GM18520 (cell line): ENCODE results near the gene VSTM2L.

ENCODE experiments used
- ATAC-seq: cut with Tn5 transposase; IDR thresholded peaks from one replicate; pipeline ENCODE4 v1.9.1; 2021; ENCODE audit not compliant: unreplicated experiment

Gene VSTM2L

DNA sequence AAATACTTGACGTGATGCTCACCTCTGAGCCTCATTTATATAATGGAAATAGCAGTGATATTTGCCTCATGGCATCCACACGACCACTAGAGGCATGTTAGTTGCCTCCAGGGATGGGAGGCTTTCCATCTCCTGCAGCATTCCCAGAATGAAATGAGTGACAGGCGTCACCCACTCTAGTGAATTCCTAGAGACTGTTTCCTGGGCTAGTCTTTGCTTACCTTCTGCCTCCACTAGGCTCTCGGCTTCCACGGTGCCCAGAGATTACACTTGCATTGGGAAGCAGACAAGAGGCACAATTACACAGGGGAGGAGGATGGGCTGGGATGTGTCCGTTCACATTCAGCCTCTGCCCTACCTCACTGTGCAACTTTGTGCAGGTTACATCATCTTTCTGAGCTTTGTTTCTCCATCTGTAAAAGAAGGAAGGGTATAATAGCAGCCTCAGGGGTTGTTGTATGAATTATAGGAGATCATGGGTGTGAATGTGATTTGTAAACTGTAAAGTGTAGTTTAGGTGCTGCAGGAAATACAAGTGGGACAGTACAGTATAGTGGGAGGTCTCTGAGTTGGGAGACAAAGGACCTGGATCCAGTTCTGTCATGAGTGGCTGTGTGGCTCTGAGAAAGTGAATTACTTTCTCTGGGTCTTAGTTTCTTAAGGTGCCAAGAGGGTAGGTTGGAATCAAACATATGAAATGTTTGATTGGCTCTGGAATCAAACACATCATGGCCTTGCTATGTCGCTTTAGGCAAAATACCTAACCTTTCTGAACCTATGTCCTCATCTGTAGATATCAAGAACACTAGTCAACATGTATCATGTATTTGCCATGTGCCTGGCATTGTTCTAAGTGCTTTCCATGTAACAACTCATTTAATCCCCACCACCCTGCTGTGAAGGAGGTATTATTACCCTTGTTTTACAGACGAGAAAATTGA lies 3.6 kb upstream of the VSTM2L start:
- no peak for ATAC-seq

DNA sequence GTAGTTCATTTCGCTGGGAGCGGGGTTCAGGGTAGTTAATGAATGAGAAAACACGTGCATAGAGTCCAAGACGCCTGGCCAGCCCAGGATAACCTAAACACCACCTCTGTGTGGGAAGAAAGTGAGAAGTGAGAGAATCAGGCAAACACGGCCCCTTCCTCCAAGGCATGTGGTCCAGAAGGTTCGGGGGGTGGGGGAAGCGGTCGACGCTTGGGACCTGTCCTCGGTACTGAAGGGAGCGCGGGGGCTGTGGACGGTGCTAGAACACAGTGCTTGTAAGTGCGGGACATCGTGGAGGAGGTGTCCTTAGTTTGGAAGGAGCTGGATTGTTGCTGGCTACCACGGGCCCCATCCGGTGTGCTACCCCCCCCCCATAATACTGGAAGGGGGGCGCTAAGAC lies 1.7 kb upstream of the VSTM2L start:
- no peak for ATAC-seq

DNA sequence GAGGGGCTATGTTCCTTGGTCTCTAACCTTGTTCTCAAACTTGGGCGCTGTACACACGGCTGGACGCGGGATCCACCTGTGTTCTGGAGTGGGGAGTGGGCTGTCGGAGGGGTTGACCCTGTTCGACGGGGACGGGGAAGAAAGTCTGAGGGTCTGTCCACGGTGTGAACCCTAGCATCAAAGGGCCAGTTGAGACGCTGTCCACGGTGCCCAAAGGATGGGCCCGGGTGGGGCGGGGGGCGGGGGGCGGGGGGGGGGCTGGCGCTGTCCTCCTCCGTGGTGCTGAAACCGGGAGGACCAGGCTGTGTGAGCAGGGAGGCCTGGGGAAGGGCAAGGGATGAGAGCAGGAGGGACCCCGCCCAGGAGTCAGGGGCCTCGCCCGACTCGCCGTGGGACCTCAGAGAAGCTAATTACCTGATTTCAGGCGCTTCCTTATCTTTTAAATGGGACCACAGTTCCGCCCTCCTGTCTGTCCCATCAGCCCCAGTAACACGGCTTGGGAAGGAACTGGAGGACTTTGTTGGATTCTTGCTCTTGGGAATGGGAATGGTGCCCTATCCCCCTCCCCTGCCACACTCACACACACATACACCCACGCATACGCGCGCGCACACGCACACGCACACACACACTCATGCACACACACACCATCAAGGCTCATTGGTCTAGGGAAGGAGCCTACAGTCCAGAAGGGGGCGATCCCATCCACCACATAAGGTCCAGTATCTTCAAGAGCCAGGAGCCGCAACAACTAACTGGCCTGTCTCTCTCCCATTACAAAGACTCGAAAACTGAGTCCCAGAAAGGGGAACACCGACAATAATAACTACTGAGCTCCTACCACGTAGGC lies 1.0 kb upstream of the VSTM2L start:
- ATAC-seq, result no peak

DNA sequence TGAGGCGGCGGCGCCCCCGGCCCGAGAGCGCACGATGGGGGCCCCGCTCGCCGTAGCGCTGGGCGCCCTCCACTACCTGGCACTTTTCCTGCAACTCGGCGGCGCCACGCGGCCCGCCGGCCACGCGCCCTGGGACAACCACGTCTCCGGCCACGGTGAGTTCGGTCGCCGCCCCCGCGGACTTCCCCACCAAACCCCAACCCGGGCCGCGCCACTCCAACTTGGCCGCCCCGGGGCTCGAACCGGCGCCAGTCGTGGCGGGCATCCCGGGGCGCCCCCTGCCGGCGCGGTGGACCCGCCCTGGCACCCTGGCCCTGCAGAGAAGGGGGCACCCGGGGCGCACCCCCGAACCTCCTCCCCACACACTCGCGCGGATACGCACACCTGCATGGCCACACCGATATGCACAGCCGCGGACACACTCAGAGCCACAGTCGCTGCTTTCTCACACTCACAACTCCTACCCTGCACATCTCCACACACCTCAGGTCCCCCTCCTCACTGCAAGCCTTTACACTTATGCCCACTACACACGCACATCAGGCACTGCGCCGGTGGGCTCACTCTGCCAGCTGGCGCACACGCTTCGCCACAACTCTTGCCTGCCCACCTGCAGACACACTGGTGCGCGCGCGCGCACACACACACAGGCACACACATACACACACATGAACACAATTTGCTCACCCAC lies 535 bp downstream of the VSTM2L start:
- no peak for ATAC-seq

DNA sequence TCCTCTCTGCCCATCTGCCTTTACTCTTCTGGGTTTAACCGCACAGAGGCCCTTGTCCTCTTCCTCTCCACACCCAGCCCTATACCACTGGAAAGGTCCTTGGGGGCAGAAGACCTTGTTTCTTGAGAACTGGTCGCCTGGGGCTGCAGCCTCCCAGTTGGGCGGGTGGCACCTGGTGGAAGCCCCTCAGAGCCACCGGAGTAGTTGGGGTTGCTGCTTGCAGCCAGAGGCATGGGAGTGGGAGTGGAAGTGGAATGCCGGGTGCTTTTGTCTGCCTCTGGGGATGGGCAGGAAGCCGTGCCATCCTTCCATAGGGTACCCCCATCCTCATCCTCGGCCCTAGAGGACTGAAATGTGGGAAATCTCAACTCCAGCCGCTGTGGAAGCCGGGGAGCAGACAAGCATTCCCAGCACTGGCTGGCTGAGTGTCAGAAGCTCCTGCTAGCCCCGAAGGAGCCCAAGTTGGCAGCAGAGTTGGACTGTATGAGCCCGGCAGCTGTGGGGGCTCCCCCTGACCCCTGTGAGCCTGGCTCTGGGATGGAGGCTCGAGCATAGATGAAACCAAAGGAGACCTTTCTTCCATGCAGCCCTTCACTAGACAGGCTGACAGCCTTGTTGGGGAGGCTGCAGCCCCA lies 1.2 kb downstream of the VSTM2L start:
- no peak for ATAC-seq

DNA sequence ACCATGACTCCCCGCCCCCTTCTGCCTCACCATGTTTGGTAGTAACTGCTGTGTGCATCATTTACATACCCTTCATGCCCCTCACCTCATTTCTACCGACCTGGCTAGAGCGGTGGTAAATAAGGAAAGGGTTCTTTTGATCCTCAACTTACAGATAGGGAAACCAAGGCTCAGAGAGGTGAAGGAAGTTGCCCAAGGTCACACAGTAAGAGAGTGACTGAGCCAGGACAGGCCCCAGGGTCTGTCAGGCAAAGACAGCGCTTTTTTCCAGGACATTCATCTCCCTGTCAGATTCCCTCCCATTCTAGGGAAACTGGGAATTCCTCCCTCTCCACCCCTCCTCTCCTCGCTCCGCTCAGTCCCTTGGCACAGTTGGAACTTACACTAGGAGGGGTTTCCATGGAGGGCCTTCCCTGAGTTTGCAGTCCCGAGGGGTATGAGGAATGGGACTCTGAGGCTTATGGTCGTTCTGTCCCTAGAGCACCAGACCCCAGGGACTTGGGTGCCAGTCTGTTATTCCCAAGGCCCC lies 2.0 kb downstream of the VSTM2L start:
- no peak for ATAC-seq

DNA sequence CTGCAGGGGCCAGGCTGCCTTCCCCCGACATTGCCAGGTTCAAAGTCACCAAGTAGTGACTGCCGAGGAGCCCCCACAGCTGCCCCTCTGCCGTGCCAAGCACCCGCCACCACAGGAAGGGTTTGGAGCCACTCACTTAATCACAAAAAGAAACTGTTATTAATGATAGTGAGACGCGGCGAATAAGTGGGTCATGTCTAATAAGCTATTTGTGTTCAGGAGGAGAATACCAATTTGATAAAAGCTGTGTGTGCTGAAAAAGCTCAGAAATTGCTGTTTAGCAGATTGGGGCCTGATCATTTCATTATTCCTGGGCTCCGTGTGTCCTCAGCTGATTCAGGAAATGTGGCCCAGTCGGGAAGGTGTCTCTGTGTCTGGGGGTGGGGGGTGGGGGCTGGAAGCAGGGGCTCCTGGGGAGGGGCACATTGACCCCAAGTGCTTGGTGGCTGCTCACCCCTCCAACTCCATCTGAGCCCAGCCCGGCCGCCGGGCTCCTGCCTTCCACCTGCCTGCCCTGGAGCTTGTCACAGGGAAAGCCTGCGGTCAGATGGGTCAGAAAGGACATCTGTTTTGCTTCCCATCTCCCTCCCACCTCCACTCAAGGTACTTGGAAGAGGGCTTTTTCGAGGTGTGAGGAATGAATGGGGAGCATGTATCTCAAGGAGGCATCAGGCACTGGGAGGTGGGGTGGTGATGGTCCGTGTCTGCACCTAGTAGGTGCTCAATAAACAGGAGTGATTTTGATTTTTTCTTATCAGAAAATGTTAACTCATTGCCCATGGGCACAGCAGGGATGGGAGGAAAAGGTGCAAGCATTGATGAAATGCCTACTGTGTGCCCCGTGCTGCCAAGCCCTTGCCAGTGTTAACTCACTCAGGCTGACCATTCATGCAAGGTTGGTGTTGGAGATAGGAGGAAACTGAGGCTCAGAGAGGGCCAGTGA lies 3.0 kb downstream of the VSTM2L start:
- ATAC-seq, result no peak

DNA sequence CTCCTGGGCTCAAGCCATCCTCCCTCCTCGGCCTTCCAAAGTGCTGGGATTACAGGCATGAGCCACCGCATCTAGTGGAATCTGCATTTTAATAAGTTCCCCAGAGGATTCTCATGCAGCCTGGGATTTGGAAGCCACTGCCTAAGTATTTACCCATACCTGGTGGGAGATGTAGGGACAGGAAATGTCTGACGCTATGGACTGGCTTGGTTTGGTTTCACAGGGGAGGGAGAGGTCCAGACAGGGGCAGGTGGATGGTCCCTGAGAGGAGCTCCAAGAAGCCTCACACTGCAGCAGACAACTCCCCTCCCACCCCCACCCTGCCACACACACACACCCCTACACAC lies 4.4 kb downstream of the VSTM2L start:
- no peak for ATAC-seq

DNA sequence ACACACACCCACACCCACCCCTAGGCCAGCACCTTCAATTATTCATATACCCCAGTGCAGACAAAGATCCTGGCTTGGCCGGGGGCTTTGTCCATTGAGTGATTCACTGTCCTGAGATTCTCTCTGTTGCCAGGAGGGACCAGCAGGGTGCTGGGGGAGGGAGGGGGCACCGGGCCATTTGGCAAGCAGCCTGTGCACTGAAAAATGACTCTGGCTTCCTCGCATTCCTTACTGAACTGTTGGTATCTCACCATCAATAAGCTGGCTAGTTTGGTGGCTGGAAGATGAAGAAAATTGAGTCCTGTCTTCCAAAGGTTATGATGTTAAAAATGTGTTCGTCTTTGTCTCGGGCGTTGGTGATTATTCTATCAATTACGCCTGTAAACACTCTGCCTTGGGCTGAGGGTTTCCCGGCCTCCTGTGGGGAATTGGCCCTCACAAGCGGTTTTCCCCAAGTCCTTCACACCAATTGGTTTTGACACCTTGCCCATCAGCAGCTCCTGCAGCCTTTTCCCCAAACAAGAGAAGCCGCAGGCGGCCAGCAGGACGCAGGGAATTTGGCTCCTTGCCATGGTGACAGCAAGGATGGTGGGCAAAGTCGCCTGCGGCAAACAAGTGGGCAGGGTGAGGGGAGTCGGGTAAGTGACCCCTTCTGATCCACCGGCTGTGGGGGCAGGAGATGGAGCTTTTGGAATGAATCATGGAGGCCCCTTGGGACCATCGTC lies 4.9 kb downstream of the VSTM2L start:
- ATAC-seq, result no peak

DNA sequence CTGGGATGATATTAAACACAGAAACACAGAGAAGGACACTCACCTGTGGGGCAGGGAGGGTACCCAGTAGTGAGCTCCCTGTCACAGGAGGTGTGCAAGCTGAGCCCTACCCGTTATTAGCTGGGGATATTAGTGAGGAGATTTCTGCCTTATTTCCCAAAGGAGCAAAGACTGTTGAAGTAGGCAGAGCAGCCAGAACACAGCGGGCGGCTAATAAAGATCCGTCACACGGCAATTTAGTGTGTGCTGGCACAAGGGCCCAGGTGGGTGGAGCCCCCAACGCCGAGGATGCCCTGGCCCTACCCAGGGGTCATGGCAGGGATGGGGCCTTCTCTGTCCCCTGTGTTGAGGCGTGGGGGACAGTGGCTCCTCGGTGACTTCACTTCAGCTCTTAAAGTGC lies 8.3 kb downstream of the VSTM2L start:
- ATAC-seq, result no peak

DNA sequence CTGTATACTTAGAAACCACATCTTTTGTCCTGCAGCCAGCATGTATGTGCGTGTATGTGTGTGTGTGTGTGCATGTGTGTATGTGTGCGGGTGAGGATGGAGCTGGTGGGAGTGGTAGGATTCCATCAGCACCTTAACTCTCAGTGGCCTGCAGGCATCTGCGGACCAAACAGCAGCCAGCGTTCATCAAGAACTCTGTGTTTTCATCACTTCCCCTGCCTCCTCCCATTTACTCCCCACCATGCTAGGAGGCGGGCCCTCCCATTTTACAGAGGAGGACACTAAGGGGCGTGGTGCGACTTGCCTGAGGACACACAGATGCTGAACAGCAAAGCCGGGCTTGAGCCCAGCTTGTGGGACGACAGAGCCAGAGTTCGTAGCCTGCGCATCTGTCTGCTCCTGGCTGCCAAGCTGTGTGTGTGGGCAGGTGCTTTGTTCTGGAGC lies 8.9 kb downstream of the VSTM2L start:
- no peak for ATAC-seq

DNA sequence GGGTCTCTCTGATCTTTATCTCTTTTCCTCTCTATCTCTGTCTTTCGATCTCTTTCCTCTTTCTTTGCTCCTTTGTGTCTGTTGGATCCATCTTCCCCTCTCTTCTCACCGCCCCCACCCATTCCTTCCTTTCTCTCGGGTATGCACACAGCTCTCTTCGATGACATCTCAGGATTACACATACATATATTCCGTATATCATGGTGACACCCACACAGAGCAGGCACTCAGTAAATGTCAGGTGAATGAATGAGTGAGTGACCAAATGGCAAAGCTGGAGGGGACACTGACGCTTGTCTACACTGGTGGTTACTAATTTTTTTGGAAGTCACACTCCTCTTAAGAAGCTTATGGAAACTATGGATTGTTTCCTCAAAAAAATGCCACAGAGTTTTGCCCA lies 9.9 kb downstream of the VSTM2L start:
- no peak for ATAC-seq

DNA sequence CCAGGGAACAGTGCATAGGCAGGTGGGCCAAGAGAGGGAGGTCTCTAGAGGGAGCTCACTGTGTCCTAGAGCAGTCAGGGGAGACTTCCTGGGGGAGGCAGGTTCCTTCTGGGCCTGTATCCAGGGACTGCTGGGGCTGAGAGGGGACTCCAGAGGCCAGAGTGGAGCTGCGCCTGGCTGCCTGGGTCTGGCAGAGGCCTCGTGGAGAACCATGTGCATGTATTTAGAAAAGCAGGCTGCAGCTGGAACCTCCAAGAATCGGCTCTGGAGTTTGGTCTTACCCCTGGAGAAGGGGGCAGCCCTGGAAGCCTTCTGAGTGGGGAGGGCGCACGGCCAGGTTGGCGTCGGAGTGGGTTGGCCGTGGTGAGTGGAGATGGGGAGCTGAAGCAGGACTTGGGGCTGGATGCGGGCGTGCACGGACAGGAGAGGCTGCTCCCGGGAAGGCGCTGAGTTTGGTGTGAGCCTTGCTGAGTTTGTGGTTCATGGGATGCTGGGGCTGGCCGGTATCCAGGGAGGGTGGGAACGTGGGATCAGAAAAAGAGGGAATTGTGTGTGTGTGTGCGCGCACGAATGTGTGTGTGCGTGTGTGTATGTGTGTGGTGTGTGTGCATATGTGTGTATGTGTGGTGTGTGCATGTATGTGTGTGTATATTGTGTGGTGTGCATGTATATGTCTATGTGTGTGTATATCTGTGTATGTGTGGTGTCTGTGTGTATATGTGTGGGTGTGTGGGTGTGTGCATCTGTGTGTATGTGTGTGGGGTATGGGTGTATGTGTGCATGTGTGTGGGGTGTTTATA lies 10.8 kb downstream of the VSTM2L start:
- ATAC-seq, result no peak

DNA sequence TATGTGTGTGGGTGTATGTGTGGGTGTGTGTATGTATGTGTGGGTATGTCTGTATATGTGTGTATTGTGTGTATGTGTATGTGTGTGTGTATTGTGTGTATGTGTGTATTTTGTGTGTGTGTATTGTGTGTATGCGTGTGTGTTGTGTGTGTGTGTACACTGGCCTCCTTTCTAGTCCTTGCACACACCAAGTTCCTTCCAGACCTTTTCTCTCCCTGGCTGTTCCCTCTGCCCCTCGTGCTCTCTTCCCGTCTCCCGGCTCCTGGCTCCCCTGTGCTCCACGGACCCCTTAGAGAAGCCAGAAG lies 11.4 kb downstream of the VSTM2L start:
- no peak for ATAC-seq

DNA sequence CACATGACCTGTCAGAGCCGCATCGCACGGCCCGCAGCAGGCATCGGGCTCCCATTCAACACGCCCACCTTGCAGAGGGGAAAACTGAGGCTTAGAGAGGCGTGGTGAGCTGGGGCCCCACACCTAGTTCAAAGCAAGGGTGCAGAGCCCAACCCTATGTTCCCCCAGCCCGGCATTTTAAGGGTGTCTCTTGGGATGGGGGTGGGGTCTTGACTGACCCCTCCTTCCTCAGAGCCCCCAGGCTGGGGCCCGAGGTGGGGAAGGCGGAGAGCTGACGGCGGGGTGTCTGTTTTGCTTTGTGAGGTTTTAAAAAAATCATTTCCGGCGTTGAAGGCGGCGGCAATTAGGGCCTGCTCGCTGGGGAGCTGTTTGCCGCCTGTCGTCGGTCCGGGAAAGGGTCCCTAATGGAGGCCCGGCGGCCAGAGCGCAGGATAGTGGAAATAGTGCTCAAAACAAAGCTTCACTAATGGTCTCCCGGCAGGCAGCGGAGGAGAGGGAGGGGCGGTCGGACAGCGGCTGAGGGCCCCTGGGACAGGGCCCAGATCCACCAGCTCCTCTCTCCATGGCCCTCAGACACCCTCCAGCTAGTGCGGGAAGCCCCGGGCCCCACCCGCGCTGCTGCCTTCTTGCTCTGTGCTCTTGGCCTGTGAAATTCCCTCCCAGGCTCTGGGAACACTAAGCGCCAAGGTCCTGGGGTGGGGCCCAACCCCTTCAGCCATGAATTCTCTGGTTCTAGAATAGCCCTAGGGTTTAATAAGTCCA lies 11.9 kb downstream of the VSTM2L start:
- ATAC-seq, result no peak

DNA sequence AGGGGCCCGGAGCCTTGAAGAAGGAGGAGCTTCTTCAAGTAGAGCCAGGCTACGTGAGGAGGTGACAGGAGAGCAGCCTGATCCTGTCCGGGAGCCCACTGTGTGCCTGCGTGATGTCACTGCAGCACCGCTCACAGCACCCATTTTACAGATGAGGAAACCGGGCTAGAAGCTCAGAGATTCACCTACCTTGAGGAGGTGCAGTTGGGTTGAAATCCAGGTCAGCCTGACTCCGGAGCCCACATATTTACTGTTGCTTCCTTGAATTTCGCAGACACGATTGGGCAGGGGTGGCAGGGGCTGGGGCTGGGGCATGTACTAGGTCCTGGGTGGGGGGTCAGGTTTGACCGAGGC lies 12.5 kb downstream of the VSTM2L start:
- no peak for ATAC-seq

DNA sequence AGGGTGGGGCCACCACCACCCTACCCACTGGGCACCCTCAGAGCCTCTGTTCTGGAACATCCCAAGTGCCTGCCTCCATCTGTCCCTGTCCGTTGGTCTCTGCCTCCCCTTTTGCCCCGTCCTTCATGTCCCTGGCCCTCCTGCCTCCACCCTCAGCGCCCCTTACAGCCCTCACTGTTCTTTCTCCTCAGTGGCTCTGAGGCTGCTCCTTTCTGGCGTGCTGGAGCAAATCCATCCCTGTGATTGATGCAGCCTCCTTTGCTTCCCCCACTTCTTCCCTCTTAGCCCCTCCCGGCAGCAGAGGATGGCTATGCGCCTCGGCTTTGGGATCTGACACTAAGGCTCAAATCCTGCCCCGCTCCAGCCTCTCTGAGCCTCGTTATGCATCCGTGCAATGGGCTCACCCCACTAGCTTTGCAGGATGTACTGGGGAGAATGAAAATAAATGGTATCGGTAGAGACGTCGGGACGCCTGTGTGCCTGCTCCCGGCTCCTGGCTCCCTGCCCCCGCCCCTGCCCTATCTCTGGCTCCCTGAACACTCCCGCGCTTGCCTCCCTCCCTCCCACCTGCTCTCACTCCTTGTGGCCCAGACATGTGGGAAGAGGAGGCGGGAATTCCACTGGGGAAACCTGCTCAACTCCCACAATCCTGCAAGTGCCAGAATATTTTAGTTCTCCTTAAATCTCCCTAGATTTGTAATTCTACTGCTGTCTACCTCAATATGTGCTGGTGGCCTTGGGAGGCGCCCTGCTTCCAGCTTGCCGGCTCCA lies 13.1 kb downstream of the VSTM2L start:
- ATAC-seq, result no peak
